NOMO-1 treated with DMSO at 0.1 percent for 48 hours (cell line): Measurements from ENCODE around the gene TMEM254.
"Not testable (repeated sequence)": the region's sequence is repeated elsewhere in the genome, so short reads cannot be mapped to it uniquely, and the experiment has no call there.

Source experiments
- DNase-seq: peaks from one replicate; lab custom pipeline; 2025; ENCODE audit not compliant: unreplicated experiment; lab: John Stamatoyannopoulos, UW

TMEM254 gene

GRCh38 chr10:80132299-80133139 is 54.1 kb downstream of the TMEM254 start, which contains the start of gene PLAC9:
Gene PLAC9, plus strand, starts transcription at chr10:80132730. Its CDS starts 33 bp downstream, at chr10:80132763.
- DNase-seq, result no peak

GRCh38 chr10:80133206-80133605 is 54.7 kb downstream of the TMEM254 start:
- no peak for DNase-seq

- not testable (repeated sequence) for DNase-seq
These were observed 55.2 kb downstream of the TMEM254 start for GRCh38 chr10:80133687-80134086.

- DNase-seq, result no peak
These were observed 57.7 kb downstream of the TMEM254 start for GRCh38 chr10:80136134-80136571.

- DNase-seq, result no peak
These were observed 58.8 kb downstream of the TMEM254 start for GRCh38 chr10:80137031-80137862.

GRCh38 chr10:80137920-80138319 is 59.5 kb downstream of the TMEM254 start:
- no peak for DNase-seq

GRCh38 chr10:80139265-80139664 is 60.8 kb downstream of the TMEM254 start:
- no peak for DNase-seq

- DNase-seq, result no peak
These were observed 61.8 kb downstream of the TMEM254 start for GRCh38 chr10:80140251-80140650.

- DNase-seq, result no peak
These were observed 63.4 kb downstream of the TMEM254 start for GRCh38 chr10:80141696-80142460.
